GF-D8 (cell line): ENCODE data around the gene NIPBL.
"Not testable (repeated sequence)": the region's sequence is repeated elsewhere in the genome, so short reads cannot be mapped to it uniquely, and the experiment has no call there.

Experiments used
- DNase-seq: peaks from one replicate; lab custom pipeline; 2025; lab: John Stamatoyannopoulos, UW

NIPBL gene

DNA sequence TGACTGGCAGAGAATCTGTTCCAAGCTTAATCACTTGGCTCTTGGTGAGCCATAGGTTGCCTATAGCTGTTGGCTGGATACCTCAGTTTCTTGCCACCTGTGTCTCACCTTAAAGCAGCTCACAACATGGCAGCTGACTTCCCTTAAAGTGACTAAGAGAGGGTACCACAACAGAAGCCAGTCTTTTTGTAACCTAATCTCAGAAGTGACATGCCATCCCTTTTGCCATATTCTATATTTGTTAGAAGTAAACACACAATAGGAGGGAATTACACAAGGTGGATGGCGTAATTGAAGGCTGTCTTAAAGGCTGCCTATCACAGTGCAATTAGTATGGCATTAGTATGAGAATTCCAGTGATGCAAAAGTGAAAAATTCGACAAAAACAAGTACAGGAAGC, 28.1 kb downstream of the NIPBL start:
- DNase-seq = no peak

- no peak for DNase-seq
These were observed 32.1 kb downstream of the NIPBL start for GRCh38 chr5:36908544-36909260.

GRCh38 chr5:36915653-36916052, 39.1 kb downstream of the NIPBL start:
- no peak for DNase-seq

GRCh38 chr5:36916614-36917013, 40.0 kb downstream of the NIPBL start:
- not testable (repeated sequence) for DNase-seq

DNA sequence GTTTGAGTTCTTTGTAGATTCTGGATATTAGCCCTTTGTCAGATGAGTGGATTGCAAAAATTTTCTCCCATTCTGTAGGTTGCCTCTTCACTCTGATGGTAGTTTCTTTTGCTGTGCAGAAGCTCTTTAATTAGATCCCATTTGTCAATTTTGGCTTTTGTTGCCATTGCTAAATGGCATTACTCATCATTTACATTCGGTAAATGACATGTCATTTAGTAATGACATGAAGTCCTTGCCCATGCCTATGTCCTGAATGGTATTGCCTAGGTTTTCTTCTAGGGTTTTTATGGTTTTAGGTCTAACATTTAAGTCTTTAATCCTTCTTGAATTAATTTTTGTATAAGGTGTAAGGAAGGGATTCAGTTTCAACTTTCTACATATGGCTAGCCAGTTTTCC, 40.8 kb downstream of the NIPBL start:
- DNase-seq = not testable (repeated sequence)

- no peak for DNase-seq
These were observed 42.7 kb downstream of the NIPBL start for GRCh38 chr5:36919238-36919637.

- DNase-seq = no peak
These were observed 43.1 kb downstream of the NIPBL start for GRCh38 chr5:36919650-36920049.

GRCh38 chr5:36928947-36929346, 52.4 kb downstream of the NIPBL start:
- no peak for DNase-seq

DNA sequence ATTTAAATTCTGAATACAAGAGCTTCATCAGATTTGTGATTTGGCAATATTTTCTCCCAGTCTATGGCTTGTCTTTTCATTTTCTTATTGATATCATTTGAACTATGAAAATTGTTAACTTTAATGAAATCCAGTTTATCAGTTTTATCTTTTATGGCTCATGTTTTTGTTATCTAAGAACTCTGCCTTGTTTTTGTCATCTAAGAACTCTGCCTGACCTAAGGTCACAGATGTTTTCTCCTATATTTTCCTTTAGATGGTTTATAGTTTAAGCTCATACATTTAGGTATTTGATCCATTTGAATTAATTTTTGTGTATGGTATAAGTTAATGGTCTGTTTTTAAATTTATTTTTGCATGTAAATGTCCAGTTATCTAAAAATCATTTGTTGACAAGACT, 52.9 kb downstream of the NIPBL start:
- DNase-seq = no peak

GRCh38 chr5:36932056-36932455, 55.5 kb downstream of the NIPBL start:
- no peak for DNase-seq

DNA sequence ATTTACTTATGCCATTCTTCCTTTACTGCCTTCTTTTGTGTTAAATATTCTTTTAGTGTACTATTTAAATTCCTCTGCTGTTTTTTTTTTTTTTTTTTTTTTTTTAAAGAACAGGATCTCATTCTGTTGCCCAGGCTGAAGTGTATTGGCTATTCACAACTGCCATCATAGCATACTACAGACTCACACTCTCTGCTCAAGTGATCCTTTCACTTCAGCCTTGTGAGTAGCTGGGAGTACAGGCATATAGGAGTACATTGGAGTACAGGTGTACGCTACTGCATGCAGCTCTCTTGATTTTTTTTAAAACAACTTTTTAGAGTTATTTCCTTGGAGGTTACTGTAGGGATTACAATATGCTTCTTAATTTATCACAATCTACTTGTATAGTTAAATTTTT, 56.1 kb downstream of the NIPBL start:
- no peak for DNase-seq

GRCh38 chr5:36934740-36935356, 58.3 kb downstream of the NIPBL start:
- DNase-seq = no peak

GRCh38 chr5:36935805-36936204, 59.2 kb downstream of the NIPBL start:
- no peak for DNase-seq

DNA sequence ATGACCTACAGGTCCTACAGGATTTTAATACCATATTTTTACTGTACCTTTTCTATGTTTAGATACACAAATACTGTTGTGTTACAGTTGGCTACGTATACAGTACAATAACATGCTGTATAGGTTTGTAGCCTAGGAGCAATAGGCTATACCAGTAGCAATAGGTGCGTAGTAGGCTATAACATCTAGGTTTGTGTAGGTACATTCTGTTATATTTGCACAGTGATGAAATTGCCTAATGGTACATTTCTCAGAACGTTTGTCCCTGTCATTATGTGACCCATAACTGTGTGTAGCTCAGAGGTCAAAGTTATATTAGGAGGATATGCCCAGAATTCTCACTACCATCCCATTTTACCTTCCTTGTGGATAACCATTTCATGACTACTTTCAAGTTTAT, 59.7 kb downstream of the NIPBL start:
- no peak for DNase-seq

GRCh38 chr5:36938129-36938528, 61.6 kb downstream of the NIPBL start:
- no peak for DNase-seq

DNA sequence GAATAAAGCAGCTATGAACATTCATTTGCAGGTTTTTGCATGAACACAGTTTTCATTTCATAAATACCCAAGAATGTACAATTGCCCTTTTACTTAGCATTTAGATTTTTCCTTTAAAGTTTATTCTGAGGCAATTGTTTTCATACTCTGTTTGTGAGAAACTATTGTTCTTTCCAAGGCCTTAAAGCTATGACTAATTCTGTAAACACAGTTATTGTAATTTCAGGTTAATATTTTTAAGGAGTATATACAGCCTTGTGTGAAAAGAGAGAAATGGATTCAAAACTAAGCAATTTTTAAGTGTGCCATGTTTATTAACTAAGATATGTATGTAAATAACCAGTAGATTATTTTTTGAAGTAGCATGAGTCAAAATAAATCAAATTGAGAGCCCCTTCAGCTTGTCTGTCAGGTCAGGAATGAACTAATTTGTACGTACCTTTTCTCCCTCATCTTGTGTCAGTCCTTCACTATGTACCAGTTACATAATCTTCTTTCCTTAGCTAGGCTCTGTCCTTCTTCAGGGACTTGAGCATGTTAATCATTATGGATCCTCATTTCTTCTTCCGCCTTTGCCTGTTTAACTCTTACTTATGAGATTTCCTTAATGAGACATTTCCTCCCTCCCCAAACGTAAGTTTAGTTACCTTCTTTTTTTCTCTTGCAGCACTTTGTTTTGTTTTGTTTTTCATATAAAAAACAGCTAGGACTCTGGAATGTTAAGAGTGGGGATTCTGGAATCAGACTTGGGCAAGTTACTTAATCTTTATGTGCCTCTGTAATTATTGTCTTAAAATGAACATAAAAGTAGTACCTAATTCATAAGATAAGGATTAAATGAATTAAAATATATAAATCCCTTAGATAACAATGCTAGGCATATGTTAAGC, 63.6 kb downstream of the NIPBL start:
- no peak for DNase-seq

- DNase-seq = no peak
These were observed 67.0 kb downstream of the NIPBL start for GRCh38 chr5:36943584-36943983.

DNA sequence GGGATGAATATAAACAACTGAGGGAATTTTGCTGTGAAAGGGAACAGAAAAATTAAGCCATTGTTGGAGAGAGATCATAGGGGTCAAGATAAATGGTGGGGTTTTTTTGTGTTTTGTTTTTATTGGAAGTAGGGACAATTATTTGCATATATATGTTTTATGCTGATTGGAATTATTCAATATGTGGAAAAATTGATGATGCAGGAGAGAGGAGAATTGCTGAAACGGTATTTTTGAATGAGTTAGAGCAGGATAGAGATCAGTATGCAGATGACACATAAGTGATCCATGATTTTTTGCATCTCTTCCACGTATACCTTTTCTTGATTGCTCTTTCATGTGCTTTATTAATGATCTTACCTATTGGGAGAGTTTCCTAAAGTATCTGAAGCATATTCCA, 67.5 kb downstream of the NIPBL start:
- no peak for DNase-seq

DNA sequence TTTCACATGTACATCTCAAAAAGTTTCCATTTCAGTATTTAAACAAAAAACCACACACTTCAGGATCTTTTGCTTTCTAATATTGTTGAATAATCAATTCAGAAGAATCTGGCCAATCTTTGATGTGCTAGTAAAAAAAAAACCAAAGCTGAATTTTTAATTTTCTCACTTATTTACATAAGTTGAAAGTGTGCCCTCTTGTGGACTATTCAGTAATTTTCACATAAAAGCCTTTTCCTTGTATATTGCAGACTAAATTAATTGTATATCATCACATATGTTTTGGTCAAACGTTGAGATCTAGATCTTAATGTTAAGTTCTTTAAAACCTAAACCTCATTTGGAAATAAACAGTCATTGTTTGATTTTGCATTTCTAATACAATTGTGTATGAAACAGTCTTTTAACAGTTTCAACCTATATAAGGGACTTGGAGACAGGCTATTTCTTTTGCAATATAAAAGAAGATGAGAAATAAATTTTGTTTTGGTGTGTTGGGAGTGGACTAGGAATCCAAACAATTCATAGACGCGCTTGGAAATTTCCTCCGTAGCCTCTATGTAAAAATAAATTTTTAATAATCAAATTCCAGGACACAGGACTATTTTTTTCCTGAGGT, 68.1 kb downstream of the NIPBL start:
- peak; percentile 11 for DNase-seq

DNA sequence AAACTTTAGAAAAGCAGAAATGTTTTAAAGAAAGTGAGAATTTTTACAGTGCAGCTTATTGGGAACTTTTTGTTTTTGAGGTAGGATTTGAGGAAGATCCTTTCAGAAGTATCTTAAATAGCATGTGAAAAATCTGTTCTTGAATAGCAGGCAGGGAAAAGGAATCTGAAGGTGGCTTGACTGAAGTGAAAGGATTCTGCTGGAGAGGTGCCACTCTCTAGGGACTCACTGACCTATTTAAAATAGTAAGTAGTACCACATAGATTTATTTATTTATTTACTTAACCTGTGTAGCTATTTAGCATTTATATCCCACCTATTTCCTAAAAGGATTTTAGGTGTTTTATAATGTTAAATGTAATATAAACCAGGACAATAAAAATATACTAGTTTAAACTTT, 69.1 kb downstream of the NIPBL start:
- DNase-seq = no peak

GRCh38 chr5:36946101-36946500, 69.5 kb downstream of the NIPBL start:
- DNase-seq = no peak

DNA sequence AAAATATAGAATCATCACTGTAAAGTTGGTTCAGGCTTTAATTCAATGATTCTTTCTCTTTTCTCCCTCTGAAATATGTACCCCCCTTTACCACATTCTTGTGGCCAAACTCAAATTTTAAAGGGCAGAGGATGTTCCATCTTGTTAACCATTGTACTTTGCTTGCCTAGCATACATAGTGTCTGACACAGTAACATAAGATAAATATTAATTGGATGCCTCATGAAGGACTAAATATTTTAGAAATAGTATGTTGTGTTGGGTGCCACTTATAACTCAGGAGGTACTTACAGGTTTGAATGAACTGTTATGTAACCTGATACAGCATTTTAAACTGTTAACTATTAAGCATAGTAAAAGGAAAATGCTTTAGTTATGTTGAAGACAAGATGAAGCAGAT, 71.5 kb downstream of the NIPBL start:
- DNase-seq = no peak

GRCh38 chr5:36948650-36949049, 72.1 kb downstream of the NIPBL start:
- DNase-seq = no peak
